T-helper 17 cell (primary cell): ENCODE data around the gene STPG2. TPM values are rescaled to one million over a fixed set of nuclear protein-coding genes. Genes with fewer than 3 reads are reported as not detected.

Source experiments
- ATAC-seq: fragments of 150-1000 bp; cut with Tn5 transposase; 2 replicates; pipeline ENCODE4 v1.10.0; 2021; ENCODE audit warnings: mild to moderate bottlenecking, moderate library complexity
- DNase-seq, 3 donors: peaks; one replicate each; pipeline versions ENCODE4 v3.0.0 to v3.0.0-alpha.2; 2020 to 2021
- H3K9me3 ChIP-seq: one replicate; pipeline ENCODE4 v1.7.0; 2013; ENCODE audit warnings: low read length, mild to moderate bottlenecking; ENCODE audit not compliant: control insufficient read depth, poor library complexity, severe bottlenecking
- H3K27ac Mint-ChIP-seq: one replicate; pipeline ENCODE4 v1.8.0; 2022; ENCODE audit warnings: mild to moderate bottlenecking, moderate library complexity, mixed read lengths
- H3K27me3 Mint-ChIP-seq: one replicate; pipeline ENCODE4 v1.8.0; 2022; ENCODE audit warnings: mixed read lengths
- H3K36me3 Mint-ChIP-seq: one replicate; pipeline ENCODE4 v1.8.0; 2022; ENCODE audit warnings: low read depth, mixed read lengths
- H3K4me1 Mint-ChIP-seq: one replicate; pipeline ENCODE4 v1.8.0; 2022; ENCODE audit warnings: mild to moderate bottlenecking, mixed read lengths
- H3K4me3 Mint-ChIP-seq: one replicate; pipeline ENCODE4 v1.8.0; 2022; ENCODE audit warnings: mild to moderate bottlenecking, moderate library complexity, mixed read lengths
- total RNA-seq, 4 donors: library from RNA in 2 of 4; stranded (reverse) in 2 of 4; gene quantifications; one replicate each; pipeline ENCODE4 v1.2.3 and lab custom pipeline; 2022 to 2026

Gene STPG2
- total RNA-seq, 2 donors from 2014 or later = 0.17 to 0.21 TPM

GRCh38 chr4:97900229-97900628, 243.0 kb downstream of the STPG2 start:
- H3K36me3 Mint-ChIP-seq = no peaks in the 10 kb centered on the region
- no peaks in the 10 kb centered on the region for H3K9me3 ChIP-seq
- H3K4me1 Mint-ChIP-seq = no peaks in the 10 kb centered on the region
- H3K27me3 Mint-ChIP-seq = no peaks in the 10 kb centered on the region
- ATAC-seq = no peak
- no peak overlapping the region for H3K27ac Mint-ChIP-seq
- DNase-seq = no peak
- no peak overlapping the region for H3K4me3 Mint-ChIP-seq

- H3K4me3 Mint-ChIP-seq = no peak overlapping the region
- H3K9me3 ChIP-seq = no peaks in the 10 kb centered on the region
- H3K4me1 Mint-ChIP-seq = no peaks in the 10 kb centered on the region
- H3K27ac Mint-ChIP-seq = no peak overlapping the region
- DNase-seq (no peak), ATAC-seq (no peak)
- no peaks in the 10 kb centered on the region for H3K36me3 Mint-ChIP-seq
- no peaks in the 10 kb centered on the region for H3K27me3 Mint-ChIP-seq
These were observed 250.5 kb downstream of the STPG2 start for GRCh38 chr4:97892592-97893266.

- DNase-seq (no peak), ATAC-seq (no peak)
- H3K36me3 Mint-ChIP-seq = no peaks in the 10 kb centered on the region
- no peaks in the 10 kb centered on the region for H3K27me3 Mint-ChIP-seq
- no peaks in the 10 kb centered on the region for H3K9me3 ChIP-seq
- H3K4me1 Mint-ChIP-seq = no peaks in the 10 kb centered on the region
- H3K27ac Mint-ChIP-seq = no peak overlapping the region
- H3K4me3 Mint-ChIP-seq = no peak overlapping the region
These were observed 263.3 kb downstream of the STPG2 start for GRCh38 chr4:97879942-97880341.

- Mint-ChIP-seq H3K4me3 (no peak overlapping the region), H3K4me1 (no peaks in the 10 kb centered on the region), H3K27ac (no peak overlapping the region), H3K27me3 (no peaks in the 10 kb centered on the region), H3K36me3 (no peaks in the 10 kb centered on the region)
- DNase-seq (no peak), ATAC-seq (no peak)
- no peaks in the 10 kb centered on the region for H3K9me3 ChIP-seq
These were observed 275.2 kb downstream of the STPG2 start for GRCh38 chr4:97868097-97868496.

GRCh38 chr4:97867557-97868091, 275.7 kb downstream of the STPG2 start:
- H3K4me1 Mint-ChIP-seq = no peaks in the 10 kb centered on the region
- no peaks in the 10 kb centered on the region for H3K27me3 Mint-ChIP-seq
- ATAC-seq (no peak), DNase-seq (no peak)
- H3K4me3 Mint-ChIP-seq = no peak overlapping the region
- H3K36me3 Mint-ChIP-seq = no peaks in the 10 kb centered on the region
- H3K9me3 ChIP-seq = no peaks in the 10 kb centered on the region
- H3K27ac Mint-ChIP-seq = no peak overlapping the region

GRCh38 chr4:97866821-97867556, 276.3 kb downstream of the STPG2 start:
- H3K27ac Mint-ChIP-seq = no peak overlapping the region
- H3K4me3 Mint-ChIP-seq = no peak overlapping the region
- H3K4me1 Mint-ChIP-seq = no peaks in the 10 kb centered on the region
- no peaks in the 10 kb centered on the region for H3K9me3 ChIP-seq
- no peaks in the 10 kb centered on the region for H3K36me3 Mint-ChIP-seq
- ATAC-seq (no peak), DNase-seq (no peak)
- H3K27me3 Mint-ChIP-seq = no peaks in the 10 kb centered on the region

GRCh38 chr4:97851115-97851514, 292.2 kb downstream of the STPG2 start:
- no peak overlapping the region for H3K4me3 Mint-ChIP-seq
- ATAC-seq = no peak

GRCh38 chr4:97845758-97846157, 297.5 kb downstream of the STPG2 start:
- no peaks in the 10 kb centered on the region for H3K4me1 Mint-ChIP-seq
- ATAC-seq = no peak
- H3K36me3 Mint-ChIP-seq = no peaks in the 10 kb centered on the region

More at GRCh38 chr4:97851115-97851514, 292.2 kb downstream of the STPG2 start:
- Mint-ChIP-seq H3K27ac (no peak overlapping the region), H3K4me1 (no peaks in the 10 kb centered on the region), H3K36me3 (no peaks in the 10 kb centered on the region), H3K27me3 (no peaks in the 10 kb centered on the region)
- no peak for DNase-seq
- no peaks in the 10 kb centered on the region for H3K9me3 ChIP-seq

GRCh38 chr4:97841512-97841911, 301.8 kb downstream of the STPG2 start:
- ATAC-seq (no peak), DNase-seq (no peak)
- H3K27me3 Mint-ChIP-seq = no peaks in the 10 kb centered on the region
- no peak overlapping the region for H3K27ac Mint-ChIP-seq
- no peaks in the 10 kb centered on the region for H3K36me3 Mint-ChIP-seq
- H3K9me3 ChIP-seq = no peaks in the 10 kb centered on the region
- H3K4me1 Mint-ChIP-seq = no peaks in the 10 kb centered on the region
- no peak overlapping the region for H3K4me3 Mint-ChIP-seq

More at GRCh38 chr4:97845758-97846157, 297.5 kb downstream of the STPG2 start:
- no peaks in the 10 kb centered on the region for H3K9me3 ChIP-seq
- no peaks in the 10 kb centered on the region for H3K27me3 Mint-ChIP-seq
- no peak for DNase-seq
- H3K27ac Mint-ChIP-seq = no peak overlapping the region
- H3K4me3 Mint-ChIP-seq = no peak overlapping the region

GRCh38 chr4:97836662-97837061, 306.6 kb downstream of the STPG2 start:
- DNase-seq (no peak), ATAC-seq (no peak)
- H3K9me3 ChIP-seq = no peaks in the 10 kb centered on the region
- Mint-ChIP-seq H3K36me3 (no peaks in the 10 kb centered on the region), H3K27ac (no peak overlapping the region), H3K4me3 (no peak overlapping the region), H3K4me1 (no peaks in the 10 kb centered on the region), H3K27me3 (no peaks in the 10 kb centered on the region)

GRCh38 chr4:97828646-97829045, 314.6 kb downstream of the STPG2 start:
- ATAC-seq (no peak), DNase-seq (no peak)
- Mint-ChIP-seq H3K4me1 (no peaks in the 10 kb centered on the region), H3K4me3 (no peak overlapping the region), H3K27me3 (no peaks in the 10 kb centered on the region), H3K27ac (no peak overlapping the region), H3K36me3 (no peaks in the 10 kb centered on the region)
- no peaks in the 10 kb centered on the region for H3K9me3 ChIP-seq

GRCh38 chr4:97819294-97819693, 324.0 kb downstream of the STPG2 start:
- Mint-ChIP-seq H3K27me3 (no peaks in the 10 kb centered on the region), H3K4me1 (no peaks in the 10 kb centered on the region)

GRCh38 chr4:97812768-97813167, 330.5 kb downstream of the STPG2 start:
- no peaks in the 10 kb centered on the region for H3K36me3 Mint-ChIP-seq
- H3K27me3 Mint-ChIP-seq = no peaks in the 10 kb centered on the region
- no peak for ATAC-seq
- no peak overlapping the region for H3K27ac Mint-ChIP-seq
- no peak for DNase-seq
- no peaks in the 10 kb centered on the region for H3K4me1 Mint-ChIP-seq
- no peaks in the 10 kb centered on the region for H3K9me3 ChIP-seq
- no peak overlapping the region for H3K4me3 Mint-ChIP-seq

More at GRCh38 chr4:97819294-97819693, 324.0 kb downstream of the STPG2 start:
- H3K9me3 ChIP-seq = no peaks in the 10 kb centered on the region
- DNase-seq = no peak
- no peak overlapping the region for H3K4me3 Mint-ChIP-seq
- no peak overlapping the region for H3K27ac Mint-ChIP-seq
- no peaks in the 10 kb centered on the region for H3K36me3 Mint-ChIP-seq
- no peak for ATAC-seq
